ENCODE data around the gene NEK4. TPM values are rescaled to one million over a fixed set of nuclear protein-coding genes. Genes with fewer than 3 reads are reported as not detected.

Gene NEK4
- total RNA-seq, 1 experiment from 2014 or later: 36.2 TPM

DNA sequence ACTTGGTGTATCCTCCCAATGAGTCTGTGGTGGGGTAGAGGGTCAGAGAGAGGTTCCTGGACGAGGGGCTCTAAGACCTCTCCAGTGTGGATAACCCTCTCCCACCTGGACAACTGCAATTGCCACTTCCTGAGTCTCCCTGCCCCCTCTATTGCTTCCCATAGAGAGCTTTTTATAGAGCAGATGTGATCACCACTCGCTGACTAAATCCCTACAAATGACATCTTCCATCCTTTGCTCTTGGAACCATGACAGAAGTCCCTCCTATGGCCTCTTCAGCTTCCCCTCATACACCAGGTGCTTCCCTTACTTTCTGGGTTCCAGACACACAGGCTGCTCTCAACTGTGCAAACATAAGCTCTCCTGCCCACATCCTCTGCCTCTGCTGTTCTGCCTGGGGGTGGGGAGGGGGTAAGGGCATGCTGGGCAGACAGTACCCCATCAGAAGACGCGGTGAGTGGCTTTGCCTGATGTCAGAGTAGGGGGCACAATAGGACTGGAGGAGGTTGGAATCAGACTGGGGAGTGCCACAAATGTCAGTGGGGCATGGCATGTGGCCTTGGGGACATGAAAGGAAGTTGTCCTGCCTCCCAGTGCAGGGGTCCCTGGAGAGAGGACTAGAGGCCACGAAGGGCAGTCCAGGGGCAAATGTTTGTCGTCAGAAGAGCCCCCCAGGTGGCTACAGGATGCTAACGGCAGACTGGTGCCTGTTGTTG, 39.1 kb upstream of the NEK4 start:
- no peaks in the 10 kb centered on the region for H3K36me3 ChIP-seq (ENCODE audit: control insufficient read depth in 1 of 2, insufficient read depth in 2 of 2, low read length in 2 of 2)
- H4K20me1 ChIP-seq (ENCODE audit: insufficient read depth): no peaks in the 10 kb centered on the region
- TF ChIP-seq, protein P1, sequence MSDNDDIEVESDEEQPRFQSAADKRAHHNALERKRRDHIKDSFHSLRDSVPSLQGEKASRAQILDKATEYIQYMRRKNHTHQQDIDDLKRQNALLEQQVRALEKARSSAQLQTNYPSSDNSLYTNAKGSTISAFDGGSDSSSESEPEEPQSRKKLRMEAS (IDR thresholded peaks at IDR 0.05): no peak
- TF ChIP-seq, protein P2, sequence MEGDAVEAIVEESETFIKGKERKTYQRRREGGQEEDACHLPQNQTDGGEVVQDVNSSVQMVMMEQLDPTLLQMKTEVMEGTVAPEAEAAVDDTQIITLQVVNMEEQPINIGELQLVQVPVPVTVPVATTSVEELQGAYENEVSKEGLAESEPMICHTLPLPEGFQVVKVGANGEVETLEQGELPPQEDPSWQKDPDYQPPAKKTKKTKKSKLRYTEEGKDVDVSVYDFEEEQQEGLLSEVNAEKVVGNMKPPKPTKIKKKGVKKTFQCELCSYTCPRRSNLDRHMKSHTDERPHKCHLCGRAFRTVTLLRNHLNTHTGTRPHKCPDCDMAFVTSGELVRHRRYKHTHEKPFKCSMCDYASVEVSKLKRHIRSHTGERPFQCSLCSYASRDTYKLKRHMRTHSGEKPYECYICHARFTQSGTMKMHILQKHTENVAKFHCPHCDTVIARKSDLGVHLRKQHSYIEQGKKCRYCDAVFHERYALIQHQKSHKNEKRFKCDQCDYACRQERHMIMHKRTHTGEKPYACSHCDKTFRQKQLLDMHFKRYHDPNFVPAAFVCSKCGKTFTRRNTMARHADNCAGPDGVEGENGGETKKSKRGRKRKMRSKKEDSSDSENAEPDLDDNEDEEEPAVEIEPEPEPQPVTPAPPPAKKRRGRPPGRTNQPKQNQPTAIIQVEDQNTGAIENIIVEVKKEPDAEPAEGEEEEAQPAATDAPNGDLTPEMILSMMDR (IDR thresholded peaks at IDR 0.05 in 2 of 3, conservative IDR thresholded peaks at IDR 0.05 in 1 of 3; ENCODE audit: borderline replicate concordance in 1 of 3, insufficient read depth in 1 of 3, low read depth in 2 of 3, low read length in 2 of 3): no peak
- no peak for TF ChIP-seq POLR2AphosphoS5 (IDR thresholded peaks at IDR 0.05; ENCODE audit: low read depth, low read length)
- no peak for TF ChIP-seq EZH2 (IDR thresholded peaks at IDR 0.05)
- TF ChIP-seq, protein P3, sequence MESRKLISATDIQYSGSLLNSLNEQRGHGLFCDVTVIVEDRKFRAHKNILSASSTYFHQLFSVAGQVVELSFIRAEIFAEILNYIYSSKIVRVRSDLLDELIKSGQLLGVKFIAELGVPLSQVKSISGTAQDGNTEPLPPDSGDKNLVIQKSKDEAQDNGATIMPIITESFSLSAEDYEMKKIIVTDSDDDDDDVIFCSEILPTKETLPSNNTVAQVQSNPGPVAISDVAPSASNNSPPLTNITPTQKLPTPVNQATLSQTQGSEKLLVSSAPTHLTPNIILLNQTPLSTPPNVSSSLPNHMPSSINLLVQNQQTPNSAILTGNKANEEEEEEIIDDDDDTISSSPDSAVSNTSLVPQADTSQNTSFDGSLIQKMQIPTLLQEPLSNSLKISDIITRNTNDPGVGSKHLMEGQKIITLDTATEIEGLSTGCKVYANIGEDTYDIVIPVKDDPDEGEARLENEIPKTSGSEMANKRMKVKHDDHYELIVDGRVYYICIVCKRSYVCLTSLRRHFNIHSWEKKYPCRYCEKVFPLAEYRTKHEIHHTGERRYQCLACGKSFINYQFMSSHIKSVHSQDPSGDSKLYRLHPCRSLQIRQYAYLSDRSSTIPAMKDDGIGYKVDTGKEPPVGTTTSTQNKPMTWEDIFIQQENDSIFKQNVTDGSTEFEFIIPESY (IDR thresholded peaks at IDR 0.05; ENCODE audit: extremely low read depth, insufficient replicate concordance, low read length): no peak
- no peak for TF ChIP-seq SIN3A (IDR thresholded peaks at IDR 0.05; ENCODE audit: low read depth)
- TF ChIP-seq EGR1 (IDR thresholded peaks at IDR 0.05; ENCODE audit: low read depth): no peak
- intact Hi-C loops (cut with micrococcal nuclease): no loop called here
- no peak overlapping the region for H3K27ac ChIP-seq (ENCODE audit: low read depth, low read length)
- DNase-seq (ENCODE audit: low read depth, low spot score) (no peak), ATAC-seq (no peak)
- no peaks in the 10 kb centered on the region for H3K79me2 ChIP-seq (ENCODE audit: insufficient read depth, low read length)
- no peaks in the 10 kb centered on the region for H3K9me2 ChIP-seq (ENCODE audit: insufficient read depth)
- ChIA-PET POLR2A (no interaction called here), CTCF (interaction anchor here (1.4 kb wide), 1 partner anchor 11 kb away, joined by 4 read pairs; no protein-coding TSS in a partner anchor), RAD21 (ENCODE audit: low non-redundant PET in 1 of 2, low total read pairs in 2 of 2, uncharacterized antibody in 2 of 2, unreplicated experiment in 2 of 2) (no interaction called here)
- H3K9me3 ChIP-seq (ENCODE audit: control insufficient read depth in 1 of 2, insufficient read depth in 1 of 2, low read depth in 1 of 2, low read length in 2 of 2): no peaks in the 10 kb centered on the region
- no peaks in the 10 kb centered on the region for H3K27me3 ChIP-seq (ENCODE audit: insufficient read depth, low read length)
- no peak overlapping the region for H2AFZ ChIP-seq (ENCODE audit: low read depth, low read length, poor library complexity, severe bottlenecking)
- no peak overlapping the region for H3K4me3 ChIP-seq (replicated peaks in 1 of 2; ENCODE audit: low read depth in 1 of 2, low read length in 2 of 2)
- H3K9ac ChIP-seq (ENCODE audit: low read length): no peak overlapping the region
- no peaks in the 10 kb centered on the region for H3K4me1 ChIP-seq (ENCODE audit: control insufficient read depth in 1 of 2, insufficient read depth in 2 of 2, low read length in 2 of 2)
- no TSS peak for BruUV-seq (replicated peaks)
- no peak overlapping the region for H3K4me2 ChIP-seq (ENCODE audit: low read length)
